GM12874 (cell line): ENCODE results near the gene ATF6.

ENCODE experiments used
- TF ChIP-seq, protein P1 (sequence below): IDR thresholded peaks from 2 replicates; pipeline ENCODE4 v1.5.1; 2011; ENCODE audit warnings: low read depth, mild to moderate bottlenecking, control low read depth, low read length, moderate library complexity; ENCODE audit not compliant: insufficient read depth

ATF6 gene

GRCh38 chr1:161792740-161793139, 26.6 kb downstream of the ATF6 start:
- TF ChIP-seq, protein P1, sequence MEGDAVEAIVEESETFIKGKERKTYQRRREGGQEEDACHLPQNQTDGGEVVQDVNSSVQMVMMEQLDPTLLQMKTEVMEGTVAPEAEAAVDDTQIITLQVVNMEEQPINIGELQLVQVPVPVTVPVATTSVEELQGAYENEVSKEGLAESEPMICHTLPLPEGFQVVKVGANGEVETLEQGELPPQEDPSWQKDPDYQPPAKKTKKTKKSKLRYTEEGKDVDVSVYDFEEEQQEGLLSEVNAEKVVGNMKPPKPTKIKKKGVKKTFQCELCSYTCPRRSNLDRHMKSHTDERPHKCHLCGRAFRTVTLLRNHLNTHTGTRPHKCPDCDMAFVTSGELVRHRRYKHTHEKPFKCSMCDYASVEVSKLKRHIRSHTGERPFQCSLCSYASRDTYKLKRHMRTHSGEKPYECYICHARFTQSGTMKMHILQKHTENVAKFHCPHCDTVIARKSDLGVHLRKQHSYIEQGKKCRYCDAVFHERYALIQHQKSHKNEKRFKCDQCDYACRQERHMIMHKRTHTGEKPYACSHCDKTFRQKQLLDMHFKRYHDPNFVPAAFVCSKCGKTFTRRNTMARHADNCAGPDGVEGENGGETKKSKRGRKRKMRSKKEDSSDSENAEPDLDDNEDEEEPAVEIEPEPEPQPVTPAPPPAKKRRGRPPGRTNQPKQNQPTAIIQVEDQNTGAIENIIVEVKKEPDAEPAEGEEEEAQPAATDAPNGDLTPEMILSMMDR, result peak; percentile 28; the same call in 1 of the 2 replicates

GRCh38 chr1:161799792-161800191, 33.7 kb downstream of the ATF6 start:
- TF ChIP-seq, protein P1, result no peak

GRCh38 chr1:161801955-161802354, 35.8 kb downstream of the ATF6 start:
- TF ChIP-seq, protein P1, result no peak

GRCh38 chr1:161803181-161803580, 37.1 kb downstream of the ATF6 start:
- TF ChIP-seq, protein P1, result no peak

DNA sequence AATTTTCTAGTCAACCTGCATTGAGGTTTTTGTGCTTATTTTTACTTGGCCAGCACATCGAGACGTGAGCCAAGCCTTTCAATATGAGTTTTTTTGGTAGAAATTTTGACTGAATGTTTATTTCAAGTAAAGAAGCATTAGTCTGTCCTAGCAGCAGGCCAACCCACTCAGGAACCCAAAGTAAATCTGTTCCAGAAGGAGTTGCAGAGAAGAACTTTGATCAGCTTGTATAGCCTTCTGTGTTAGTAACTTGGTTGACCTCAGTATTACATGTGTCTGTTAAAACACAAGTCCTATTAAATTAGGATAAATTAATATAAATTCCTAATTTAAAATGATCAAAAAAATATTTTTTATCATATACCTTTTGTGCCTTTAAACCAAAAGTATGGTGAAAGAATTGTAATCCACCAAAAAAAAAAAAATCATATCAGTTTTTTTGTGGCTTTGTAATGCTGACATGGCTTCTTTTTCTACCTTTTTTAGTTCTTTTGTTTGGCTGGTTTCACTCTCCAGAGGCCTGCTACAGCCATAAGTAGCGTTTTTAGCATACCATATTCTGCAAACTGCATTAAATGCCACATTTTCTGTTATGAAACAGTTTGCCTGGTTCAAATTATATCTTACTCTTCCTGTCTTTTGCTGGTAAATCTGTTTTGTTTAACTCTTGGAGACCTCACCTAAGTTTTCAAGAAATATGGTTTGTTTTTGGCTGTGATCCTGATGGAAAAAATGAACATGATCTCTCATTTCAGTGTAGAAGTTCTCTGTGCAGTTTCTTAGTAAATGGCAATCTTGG, 39.5 kb downstream of the ATF6 start:
- TF ChIP-seq, protein P1, result no peak

DNA sequence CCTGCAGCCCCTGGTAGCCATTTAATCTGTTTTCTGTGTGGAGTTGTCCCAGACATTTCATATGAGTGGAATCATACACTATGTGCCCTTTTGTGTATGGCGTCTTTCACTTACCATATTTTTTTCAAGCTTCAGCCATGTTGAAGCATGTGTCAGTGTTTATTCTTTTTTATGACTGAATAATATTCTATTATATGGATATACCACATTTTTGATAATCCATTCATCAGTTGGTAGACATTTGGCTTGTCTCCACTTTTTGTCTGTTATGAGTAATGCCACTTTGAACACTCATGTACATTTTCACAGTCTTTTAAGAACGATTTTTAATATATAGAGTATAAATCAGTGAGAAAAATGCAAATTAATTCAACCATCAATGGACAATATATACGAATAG, 44.7 kb downstream of the ATF6 start:
- TF ChIP-seq, protein P1, result no peak

- TF ChIP-seq, protein P1, result no peak
Observed at GRCh38 chr1:161816201-161816600, 50.1 kb downstream of the ATF6 start.
